Neural crest cell (in vitro differentiated cells): ENCODE data around the gene CDKN2AIPNL. TPM values are rescaled to one million over a fixed set of nuclear protein-coding genes. Genes with fewer than 3 reads are reported as not detected.

Experiments used
- DNase-seq: peaks from one replicate; pipeline ENCODE4 v3.0.0; 2021; ENCODE audit warnings: low read depth, mixed read lengths, low spot score
- H3K27ac Mint-ChIP-seq: one replicate; pipeline ENCODE4 v1.8.0; 2021; ENCODE audit warnings: mild to moderate bottlenecking, mixed read lengths; ENCODE audit not compliant: unreplicated experiment
- H3K27me3 Mint-ChIP-seq: 2 replicates; pipeline ENCODE4 v1.8.0; 2021; ENCODE audit warnings: low read depth, mild to moderate bottlenecking, mixed read lengths
- H3K36me3 Mint-ChIP-seq: 2 replicates; pipeline ENCODE4 v1.8.0; 2021; ENCODE audit warnings: low read depth, mild to moderate bottlenecking, mixed read lengths
- H3K4me1 Mint-ChIP-seq: 2 replicates; pipeline ENCODE4 v1.8.0; 2021; ENCODE audit warnings: mixed read lengths
- H3K4me3 Mint-ChIP-seq: one replicate; pipeline ENCODE4 v1.8.0; 2021; ENCODE audit warnings: mild to moderate bottlenecking, mixed read lengths
- H3K9me3 Mint-ChIP-seq: 2 replicates; pipeline ENCODE4 v1.8.0; 2021; ENCODE audit warnings: mixed read lengths
- CTCF ChIP-seq: fragments of 200-600 bp; sonication (generic); conservative IDR thresholded peaks from 2 replicates; pipeline ENCODE4 v1.5.0; 2021; ENCODE audit warnings: antibody characterized with exemption, mild to moderate bottlenecking
- total RNA-seq: library from RNA; stranded (reverse); gene quantifications from 2 replicates; pipeline ENCODE4 v1.2.1, GENCODE V29; 2021

The CDKN2AIPNL gene
- total RNA-seq, 1 donor from 2014 or later: 47.0 TPM

DNA sequence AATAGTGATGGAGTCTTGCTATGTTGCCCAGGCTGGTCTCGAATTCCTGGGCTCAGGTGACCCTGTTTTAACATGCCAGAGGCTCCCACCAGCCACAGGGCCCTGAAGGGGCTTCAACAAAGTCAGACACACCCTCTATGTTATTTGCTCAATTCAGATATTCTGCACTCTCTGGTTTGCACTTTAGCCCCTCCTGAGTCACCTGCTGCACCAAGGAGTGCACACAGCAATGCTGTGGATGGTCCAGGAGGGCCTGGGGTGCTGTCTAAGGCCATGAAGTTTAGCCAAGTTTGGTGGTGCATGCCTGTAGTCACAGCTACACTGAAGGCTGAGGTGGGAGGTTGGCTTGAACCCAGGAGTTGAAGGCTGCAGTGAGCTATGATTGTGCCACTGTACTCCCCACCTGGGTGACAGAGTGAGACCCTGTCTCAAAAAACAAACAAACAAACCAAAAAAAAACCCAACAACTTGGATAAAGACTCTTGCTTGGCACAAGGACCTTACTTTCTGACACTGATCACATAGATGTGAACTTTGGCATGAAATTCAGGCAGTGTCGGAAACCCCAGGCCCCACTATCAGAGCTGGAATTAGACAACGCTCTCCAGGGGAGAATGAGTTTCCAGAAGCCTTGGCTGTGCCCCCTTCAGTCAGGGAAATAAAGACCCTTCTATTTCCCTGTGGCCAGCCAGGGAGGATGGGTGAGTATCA is 39.7 kb upstream of the CDKN2AIPNL start:
- no peak for TF ChIP-seq CTCF
- DNase-seq: no peak
- no peaks in the 10 kb centered on the region for H3K36me3 Mint-ChIP-seq
- peaks cover 3% of the 10 kb centered on the region for H3K27me3 Mint-ChIP-seq
- H3K27ac Mint-ChIP-seq: no peak overlapping the region
- no peaks in the 10 kb centered on the region for H3K9me3 Mint-ChIP-seq
- H3K4me3 Mint-ChIP-seq: no peak overlapping the region
- H3K4me1 Mint-ChIP-seq: no peaks in the 10 kb centered on the region

DNA sequence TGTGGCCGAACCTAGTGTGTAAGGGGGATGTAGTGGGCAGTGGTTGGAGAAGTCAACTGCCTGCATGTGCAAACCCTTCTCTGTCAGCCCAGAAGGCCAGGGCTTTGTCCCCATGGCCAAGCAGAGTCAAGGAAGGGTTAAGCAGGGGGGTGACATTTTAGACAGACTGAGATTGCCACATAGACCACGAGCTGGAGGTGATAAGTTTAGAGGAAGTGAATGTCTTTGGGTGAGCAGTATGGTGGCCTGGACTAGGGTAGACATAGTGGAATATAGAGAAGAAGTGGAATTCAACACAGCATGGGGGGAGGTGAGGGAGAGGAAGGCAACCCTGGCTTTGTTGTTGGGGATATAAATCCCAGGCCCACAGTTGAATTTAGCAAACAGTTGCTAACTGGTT is 38.7 kb upstream of the CDKN2AIPNL start:
- no peaks in the 10 kb centered on the region for H3K4me1 Mint-ChIP-seq
- H3K36me3 Mint-ChIP-seq: no peaks in the 10 kb centered on the region
- DNase-seq: no peak
- peak overlapping the region; percentile 10 for H3K27ac Mint-ChIP-seq
- no peak for TF ChIP-seq CTCF
- H3K4me3 Mint-ChIP-seq: no peak overlapping the region
- peaks cover 3% of the 10 kb centered on the region for H3K27me3 Mint-ChIP-seq
- H3K9me3 Mint-ChIP-seq: no peaks in the 10 kb centered on the region

DNA sequence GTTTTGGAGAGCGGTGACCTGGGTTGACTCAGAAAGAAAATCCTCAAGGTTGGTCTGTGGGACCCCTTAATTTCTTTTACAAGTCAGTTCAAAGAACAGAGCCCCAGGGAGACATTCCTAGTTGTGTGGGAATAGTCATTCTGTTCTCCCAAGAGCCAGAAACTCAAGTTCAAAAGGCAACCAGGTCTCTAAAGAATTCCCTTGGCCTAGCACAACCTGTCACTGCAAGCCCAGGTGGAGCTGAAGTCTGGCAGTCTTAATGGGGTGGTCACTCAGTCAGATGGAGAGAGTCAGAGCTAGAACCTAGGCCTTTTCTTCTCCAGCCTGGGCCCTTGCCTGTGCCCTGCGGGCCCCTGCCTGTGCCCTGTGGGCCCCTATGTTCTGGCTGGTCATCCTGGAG is 37.5 kb upstream of the CDKN2AIPNL start:
- DNase-seq: no peak
- H3K27ac Mint-ChIP-seq: no peak overlapping the region
- no peak overlapping the region for H3K4me3 Mint-ChIP-seq
- no peak for TF ChIP-seq CTCF
- H3K4me1 Mint-ChIP-seq: no peaks in the 10 kb centered on the region
- H3K9me3 Mint-ChIP-seq: no peaks in the 10 kb centered on the region
- peaks cover 4% of the 10 kb centered on the region for H3K27me3 Mint-ChIP-seq
- no peaks in the 10 kb centered on the region for H3K36me3 Mint-ChIP-seq

- Mint-ChIP-seq H3K27me3 (peaks cover 4% of the 10 kb centered on the region), H3K9me3 (no peaks in the 10 kb centered on the region), H3K4me3 (no peak overlapping the region), H3K36me3 (no peaks in the 10 kb centered on the region), H3K27ac (no peak overlapping the region), H3K4me1 (no peaks in the 10 kb centered on the region)
- DNase-seq: no peak
- TF ChIP-seq CTCF: no peak
These were observed 36.3 kb upstream of the CDKN2AIPNL start for GRCh38 chr5:134447815-134448520.

DNA sequence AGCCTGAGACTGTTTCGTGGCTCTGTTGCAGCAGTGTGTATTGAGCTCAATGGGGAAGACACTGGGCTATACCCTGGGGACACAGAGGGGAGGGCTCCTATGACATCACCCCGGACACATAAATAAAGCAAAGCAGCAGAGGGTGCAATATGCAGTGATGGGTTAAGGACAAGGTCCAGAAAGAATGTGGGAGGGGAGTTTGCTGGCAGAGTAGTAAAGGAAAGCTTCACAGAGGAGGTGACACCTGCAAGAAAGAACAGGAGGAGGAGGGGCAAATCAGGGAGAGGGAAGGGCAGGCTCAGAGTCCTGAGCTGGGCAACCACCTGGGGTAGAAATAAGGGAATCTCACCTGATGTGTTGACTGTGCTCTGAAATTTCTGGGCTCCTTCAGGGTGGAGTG is 35.3 kb upstream of the CDKN2AIPNL start:
- DNase-seq: no peak
- peaks cover 4% of the 10 kb centered on the region for H3K27me3 Mint-ChIP-seq
- H3K9me3 Mint-ChIP-seq: no peaks in the 10 kb centered on the region
- no peaks in the 10 kb centered on the region for H3K4me1 Mint-ChIP-seq
- no peak overlapping the region for H3K4me3 Mint-ChIP-seq
- no peaks in the 10 kb centered on the region for H3K36me3 Mint-ChIP-seq
- no peak for TF ChIP-seq CTCF
- no peak overlapping the region for H3K27ac Mint-ChIP-seq
